Measurements from ENCODE around the gene SPEF2. TPM values are rescaled to one million over a fixed set of nuclear protein-coding genes. Genes with fewer than 3 reads are reported as not detected.
A peak's percentile ranks its signal among the peaks of the same experiment; 100 is the strongest.

The SPEF2 gene
- total RNA-seq, 5 donors from 2014 or later (not counting 1 experiment from before 2014, with no cell fraction given), result 6.0 to 12.3 (median 11.3) TPM

GRCh38 chr5:35679357-35679756 lies 61.7 kb downstream of the SPEF2 start:
- 100% methylated on average over 1 of the region's 1 CpG for WGBS (ENCODE audit: insufficient coverage)
- no peaks in the 10 kb centered on the region for H3K36me3 ChIP-seq (ENCODE audit: control insufficient read depth in 2 of 2, extremely low read depth in 1 of 2, insufficient read depth in 1 of 2, low read length in 1 of 2)
- peak in 1 of 4 experiments; percentile 42 for ATAC-seq (replicated peaks in 1 of 4)

GRCh38 chr5:35681911-35682310 lies 64.2 kb downstream of the SPEF2 start:
- no peak overlapping the region for H3K27ac Mint-ChIP-seq
- Histone ChIP-seq H3K4me1 (ENCODE audit: control insufficient read depth in 1 of 2, extremely low read depth in 1 of 2, insufficient read depth in 2 of 2, low read length in 2 of 2) (peaks cover 7 to 9% of the 10 kb centered on the region in 2 experiments), H3K27ac (ENCODE audit: low read length) (no peak overlapping the region), H3K4me3 (ENCODE audit: control insufficient read depth in 1 of 2, extremely low read depth in 1 of 2, low read length in 1 of 2) (no peak overlapping the region), H3K27me3 (replicated peaks in 1 of 2; ENCODE audit: control insufficient read depth in 2 of 2, extremely low read depth in 1 of 2, insufficient read depth in 2 of 2, low read length in 1 of 2) (no peaks in the 10 kb centered on the region), H3K36me3 (ENCODE audit: control insufficient read depth in 2 of 2, extremely low read depth in 1 of 2, insufficient read depth in 1 of 2, low read length in 1 of 2) (no peaks in the 10 kb centered on the region), H3K9me3 (no peaks in the 10 kb centered on the region)
- CTCF ChIA-PET, result no interaction called here
- no peak overlapping the region for H3K4me3 Mint-ChIP-seq
- POLR2A ChIA-PET, result no interaction called here
- peaks cover 5% of the 10 kb centered on the region for H3K36me3 Mint-ChIP-seq
- ATAC-seq (replicated peaks in 1 of 4) (no peak), DNase-seq (no peak)
- no peaks in the 10 kb centered on the region for H3K27me3 Mint-ChIP-seq
- H3K4me1 Mint-ChIP-seq, result peaks cover 14 to 23% (median 14%) of the 10 kb centered on the region in 3 donors
- WGBS (ENCODE audit: insufficient coverage), result no CpG with 5 or more reads among the region's 1 CpG
- no peaks in the 10 kb centered on the region for H3K9me3 Mint-ChIP-seq

More at GRCh38 chr5:35679357-35679756, 61.7 kb downstream of the SPEF2 start:
- Mint-ChIP-seq H3K27me3 (no peaks in the 10 kb centered on the region), H3K4me1 (peaks cover 17 to 36% (median 20%) of the 10 kb centered on the region in 3 donors), H3K9me3 (no peaks in the 10 kb centered on the region), H3K4me3 (no peak overlapping the region), H3K27ac (peak overlapping the region; percentile 56 to 83), H3K36me3 (peaks cover 9% of the 10 kb centered on the region)
- H3K4me1 ChIP-seq (ENCODE audit: control insufficient read depth in 1 of 2, extremely low read depth in 1 of 2, insufficient read depth in 2 of 2, low read length in 2 of 2), result peaks cover 7 to 13% of the 10 kb centered on the region in 2 experiments
- no peak overlapping the region for H3K4me3 ChIP-seq (ENCODE audit: control insufficient read depth in 1 of 2, extremely low read depth in 1 of 2, low read length in 1 of 2)
- POLR2A ChIA-PET, result no interaction called here
- DNase-seq, result no peak
- no peaks in the 10 kb centered on the region for H3K9me3 ChIP-seq
- no peaks in the 10 kb centered on the region for H3K27me3 ChIP-seq (replicated peaks in 1 of 2; ENCODE audit: control insufficient read depth in 2 of 2, extremely low read depth in 1 of 2, insufficient read depth in 2 of 2, low read length in 1 of 2)
- no peak overlapping the region for H3K27ac ChIP-seq (ENCODE audit: low read length)
- CTCF ChIA-PET, result interaction anchor here in 1 of 2 donors (0.6 kb wide), 1 partner anchor 24 kb away, joined by 4 read pairs; no protein-coding TSS in a partner anchor

GRCh38 chr5:35683466-35683865 lies 65.8 kb downstream of the SPEF2 start:
- no peak overlapping the region for H3K4me3 Mint-ChIP-seq
- ChIA-PET CTCF (interaction anchor here in 1 of 2 donors (0.6 kb wide), 1 partner anchor 251 kb away, joined by 3 read pairs; no protein-coding TSS in a partner anchor), POLR2A (no interaction called here)
- Histone ChIP-seq H3K4me1 (ENCODE audit: control insufficient read depth in 1 of 2, extremely low read depth in 1 of 2, insufficient read depth in 2 of 2, low read length in 2 of 2) (peaks cover 7 to 9% of the 10 kb centered on the region in 2 experiments), H3K36me3 (ENCODE audit: control insufficient read depth in 2 of 2, extremely low read depth in 1 of 2, insufficient read depth in 1 of 2, low read length in 1 of 2) (no peaks in the 10 kb centered on the region), H3K9me3 (no peaks in the 10 kb centered on the region), H3K27me3 (replicated peaks in 1 of 2; ENCODE audit: control insufficient read depth in 2 of 2, extremely low read depth in 1 of 2, insufficient read depth in 2 of 2, low read length in 1 of 2) (no peaks in the 10 kb centered on the region), H3K27ac (ENCODE audit: low read length) (no peak overlapping the region), H3K4me3 (ENCODE audit: control insufficient read depth in 1 of 2, extremely low read depth in 1 of 2, low read length in 1 of 2) (no peak overlapping the region)
- ATAC-seq (replicated peaks in 1 of 4) (no peak), DNase-seq (no peak)
- peaks cover 5% of the 10 kb centered on the region for H3K36me3 Mint-ChIP-seq
- H3K27me3 Mint-ChIP-seq, result no peaks in the 10 kb centered on the region
- no peaks in the 10 kb centered on the region for H3K9me3 Mint-ChIP-seq
- peaks cover 13 to 21% (median 13%) of the 10 kb centered on the region in 3 donors for H3K4me1 Mint-ChIP-seq
- WGBS (ENCODE audit: insufficient coverage), result no CpG with 5 or more reads among the region's 6 CpGs
- H3K27ac Mint-ChIP-seq, result no peak overlapping the region

GRCh38 chr5:35685161-35685560 lies 67.5 kb downstream of the SPEF2 start:
- Mint-ChIP-seq H3K4me3 (no peak overlapping the region), H3K27ac (no peak overlapping the region), H3K4me1 (peaks cover 0 to 4% (median 0%) of the 10 kb centered on the region in 3 donors), H3K36me3 (peaks cover 5% of the 10 kb centered on the region), H3K27me3 (no peaks in the 10 kb centered on the region), H3K9me3 (no peaks in the 10 kb centered on the region)
- ChIA-PET POLR2A (interaction anchor here (0.6 to 1.0 kb wide), 2 partner anchors 22 to 266 kb away, joined by 4 to 5 read pairs; no protein-coding TSS in a partner anchor), CTCF (no interaction called here)
- no peaks in the 10 kb centered on the region for H3K36me3 ChIP-seq (ENCODE audit: control insufficient read depth in 2 of 2, extremely low read depth in 1 of 2, insufficient read depth in 1 of 2, low read length in 1 of 2)
- DNase-seq, result no peak
- H3K27ac ChIP-seq (ENCODE audit: low read length), result no peak overlapping the region
- no CpG with 5 or more reads among the region's 1 CpG for WGBS (ENCODE audit: insufficient coverage)
- no peak for ATAC-seq (replicated peaks in 1 of 4)
- H3K4me3 ChIP-seq (ENCODE audit: control insufficient read depth in 1 of 2, extremely low read depth in 1 of 2, low read length in 1 of 2), result no peak overlapping the region
- peaks cover 0 to under 1% of the 10 kb centered on the region in 2 experiments for H3K4me1 ChIP-seq (ENCODE audit: control insufficient read depth in 1 of 2, extremely low read depth in 1 of 2, insufficient read depth in 2 of 2, low read length in 2 of 2)
- no peaks in the 10 kb centered on the region for H3K27me3 ChIP-seq (replicated peaks in 1 of 2; ENCODE audit: control insufficient read depth in 2 of 2, extremely low read depth in 1 of 2, insufficient read depth in 2 of 2, low read length in 1 of 2)
- no peaks in the 10 kb centered on the region for H3K9me3 ChIP-seq

GRCh38 chr5:35687961-35688360 lies 70.3 kb downstream of the SPEF2 start:
- Mint-ChIP-seq H3K27ac (no peak overlapping the region), H3K4me1 (no peaks in the 10 kb centered on the region), H3K9me3 (no peaks in the 10 kb centered on the region), H3K36me3 (peaks cover 12% of the 10 kb centered on the region), H3K27me3 (no peaks in the 10 kb centered on the region), H3K4me3 (no peak overlapping the region)
- ChIA-PET POLR2A (interaction anchor here (0.6 to 0.7 kb wide), 5 partner anchors 14 to 465 kb away, joined by 3 to 4 read pairs (median 3); no protein-coding TSS in a partner anchor), CTCF (interaction anchor here in 1 of 2 donors (0.6 kb wide), 1 partner anchor 812 kb away, joined by 3 read pairs; no protein-coding TSS in a partner anchor)
- H3K9me3 ChIP-seq, result no peaks in the 10 kb centered on the region
- no peaks in the 10 kb centered on the region for H3K27me3 ChIP-seq (replicated peaks in 1 of 2; ENCODE audit: control insufficient read depth in 2 of 2, extremely low read depth in 1 of 2, insufficient read depth in 2 of 2, low read length in 1 of 2)
- WGBS (ENCODE audit: insufficient coverage), result 86% methylated on average over 1 of the region's 2 CpGs
- H3K27ac ChIP-seq (ENCODE audit: low read length), result no peak overlapping the region
- DNase-seq (no peak), ATAC-seq (replicated peaks in 1 of 4) (no peak)
- no peak overlapping the region for H3K4me3 ChIP-seq (ENCODE audit: control insufficient read depth in 1 of 2, extremely low read depth in 1 of 2, low read length in 1 of 2)
- no peaks in the 10 kb centered on the region for H3K36me3 ChIP-seq (ENCODE audit: control insufficient read depth in 2 of 2, extremely low read depth in 1 of 2, insufficient read depth in 1 of 2, low read length in 1 of 2)
- H3K4me1 ChIP-seq (ENCODE audit: control insufficient read depth in 1 of 2, extremely low read depth in 1 of 2, insufficient read depth in 2 of 2, low read length in 2 of 2), result no peaks in the 10 kb centered on the region

GRCh38 chr5:35694481-35694880 lies 76.8 kb downstream of the SPEF2 start:
- Histone ChIP-seq H3K36me3 (ENCODE audit: control insufficient read depth in 2 of 2, extremely low read depth in 1 of 2, insufficient read depth in 1 of 2, low read length in 1 of 2) (no peaks in the 10 kb centered on the region), H3K9me3 (no peaks in the 10 kb centered on the region), H3K27me3 (replicated peaks in 1 of 2; ENCODE audit: control insufficient read depth in 2 of 2, extremely low read depth in 1 of 2, insufficient read depth in 2 of 2, low read length in 1 of 2) (no peaks in the 10 kb centered on the region), H3K27ac (ENCODE audit: low read length) (no peak overlapping the region), H3K4me3 (ENCODE audit: control insufficient read depth in 1 of 2, extremely low read depth in 1 of 2, low read length in 1 of 2) (no peak overlapping the region), H3K4me1 (ENCODE audit: control insufficient read depth in 1 of 2, extremely low read depth in 1 of 2, insufficient read depth in 2 of 2, low read length in 2 of 2) (no peaks in the 10 kb centered on the region)
- no peaks in the 10 kb centered on the region for H3K4me1 Mint-ChIP-seq
- peaks cover 44% of the 10 kb centered on the region for H3K36me3 Mint-ChIP-seq
- no peak for ATAC-seq (replicated peaks in 1 of 4)
- H3K4me3 Mint-ChIP-seq, result no peak overlapping the region
- CTCF ChIA-PET, result interaction anchor here (0.8 to 1.4 kb wide), 2 partner anchors 15 to 237 kb away, joined by 3 read pairs; no protein-coding TSS in a partner anchor
- H3K9me3 Mint-ChIP-seq, result no peaks in the 10 kb centered on the region
- WGBS (ENCODE audit: insufficient coverage), result no CpG with 5 or more reads among the region's 2 CpGs
- DNase-seq, result no peak
- POLR2A ChIA-PET, result no interaction called here
- H3K27ac Mint-ChIP-seq, result no peak overlapping the region
- no peaks in the 10 kb centered on the region for H3K27me3 Mint-ChIP-seq
